Activated CD4-positive, alpha-beta T cell treated with anti-CD3 and anti-CD28 coated beads for 4 hours (primary cell): ENCODE results near the gene CMTM5.
A peak's percentile ranks its signal among the peaks of the same experiment; 100 is the strongest.

Experiments used
- DNase-seq, 2 donors: peaks; one replicate each; pipeline ENCODE4 v3.0.0-alpha.2; 2020

Gene CMTM5

GRCh38 chr14:23376482-23377197 lies at the start of gene CMTM5:
CMTM5 (plus strand) TSS chr14:23377046; CDS start chr14:23377252, 206 bp downstream.
- no peak for DNase-seq

GRCh38 chr14:23327947-23328744 lies 48.7 kb upstream of the CMTM5 start:
- DNase-seq: peak; percentile 62 to 69

- no peak for DNase-seq
Measured at GRCh38 chr14:23335623-23336022, 41.2 kb upstream of the CMTM5 start.

- DNase-seq: no peak
Measured at GRCh38 chr14:23339506-23340268, 37.2 kb upstream of the CMTM5 start.

GRCh38 chr14:23344481-23344880 lies 32.4 kb upstream of the CMTM5 start:
- no peak for DNase-seq

- DNase-seq: no peak
Measured at GRCh38 chr14:23345987-23346692, 30.7 kb upstream of the CMTM5 start.

- DNase-seq: no peak
Measured at GRCh38 chr14:23346693-23347405, 30.0 kb upstream of the CMTM5 start.

- DNase-seq: no peak
Measured at GRCh38 chr14:23347406-23348296, 29.2 kb upstream of the CMTM5 start.

- no peak for DNase-seq
Measured at GRCh38 chr14:23348297-23348655, 28.6 kb upstream of the CMTM5 start.

- DNase-seq: no peak
Measured at GRCh38 chr14:23349156-23349845, 27.5 kb upstream of the CMTM5 start.

GRCh38 chr14:23351681-23352505 lies 25.0 kb upstream of the CMTM5 start:
- no peak for DNase-seq

GRCh38 chr14:23352506-23353432 lies 24.1 kb upstream of the CMTM5 start, which contains the start of gene SLC22A17:
SLC22A17 (minus strand) TSS chr14:23352887.
- DNase-seq: peak; percentile 46 to 63

- no peak for DNase-seq
Measured at GRCh38 chr14:23353433-23353780, 23.4 kb upstream of the CMTM5 start.

GRCh38 chr14:23354990-23355389 lies 21.9 kb upstream of the CMTM5 start:
- no peak for DNase-seq

- DNase-seq: no peak
Measured at GRCh38 chr14:23355871-23356435, 20.9 kb upstream of the CMTM5 start.

GRCh38 chr14:23356662-23357061 lies 20.2 kb upstream of the CMTM5 start:
- DNase-seq: no peak

- DNase-seq: no peak
Measured at GRCh38 chr14:23357261-23357660, 19.6 kb upstream of the CMTM5 start.

- DNase-seq: no peak
Measured at GRCh38 chr14:23358042-23358441, 18.8 kb upstream of the CMTM5 start.
